ENCODE measurements around the gene ALDH8A1.

Gene ALDH8A1

GRCh38 chr6:134949927-134950326, at the start of gene ALDH8A1:
Gene ALDH8A1 (minus strand): TSS chr6:134950101. CDS start chr6:134950053, 48 bp downstream.
- no peak for DNase-seq

GRCh38 chr6:134999107-134999506, 49.2 kb upstream of the ALDH8A1 start:
- no peak for DNase-seq

GRCh38 chr6:134997133-134997995, 47.5 kb upstream of the ALDH8A1 start:
- no peak for DNase-seq

GRCh38 chr6:134995536-134995935, 45.6 kb upstream of the ALDH8A1 start:
- DNase-seq, result no peak

GRCh38 chr6:134994431-134994830, 44.5 kb upstream of the ALDH8A1 start:
- no peak for DNase-seq

- DNase-seq, result no peak
Observed at GRCh38 chr6:134992155-134992554, 42.3 kb upstream of the ALDH8A1 start.

- DNase-seq, result no peak
Observed at GRCh38 chr6:134990262-134990661, 40.4 kb upstream of the ALDH8A1 start.

- DNase-seq, result no peak
Observed at GRCh38 chr6:134984821-134985220, 34.9 kb upstream of the ALDH8A1 start.

- no peak for DNase-seq
Observed at GRCh38 chr6:134983823-134984222, 33.9 kb upstream of the ALDH8A1 start.

- DNase-seq, result no peak
Observed at GRCh38 chr6:134982161-134982560, 32.3 kb upstream of the ALDH8A1 start.

- DNase-seq, result no peak
Observed at GRCh38 chr6:134980846-134981245, 30.9 kb upstream of the ALDH8A1 start.

- peak in 1 of 2 donors; percentile 14 for DNase-seq
Observed at GRCh38 chr6:134979142-134979541, 29.2 kb upstream of the ALDH8A1 start.

- no peak for DNase-seq
Observed at GRCh38 chr6:134974370-134974769, 24.5 kb upstream of the ALDH8A1 start.

GRCh38 chr6:134967711-134968110, 17.8 kb upstream of the ALDH8A1 start:
- DNase-seq, result no peak

- DNase-seq, result no peak
Observed at GRCh38 chr6:134964451-134965203, 14.7 kb upstream of the ALDH8A1 start.

GRCh38 chr6:134962421-134962820, 12.5 kb upstream of the ALDH8A1 start:
- DNase-seq, result no peak

- no peak for DNase-seq
Observed at GRCh38 chr6:134961366-134961765, 11.5 kb upstream of the ALDH8A1 start.

- no peak for DNase-seq
Observed at GRCh38 chr6:134959603-134960002, 9.7 kb upstream of the ALDH8A1 start.

- DNase-seq, result no peak
Observed at GRCh38 chr6:134956676-134957075, 6.8 kb upstream of the ALDH8A1 start.

GRCh38 chr6:134956032-134956431, 6.1 kb upstream of the ALDH8A1 start:
- no peak for DNase-seq

GRCh38 chr6:134954272-134955000, 4.5 kb upstream of the ALDH8A1 start:
- no peak for DNase-seq

- DNase-seq, result no peak
Observed at GRCh38 chr6:134951494-134952263, 1.8 kb upstream of the ALDH8A1 start.

- DNase-seq, result no peak
Observed at GRCh38 chr6:134950482-134950881, 581 bp upstream of the ALDH8A1 start.
